GM10266 (cell line): Measurements from ENCODE around the gene BTF3L4.
"Not testable (repeated sequence)": the region's sequence is repeated elsewhere in the genome, so short reads cannot be mapped to it uniquely, and the experiment has no call there.

ENCODE experiments used
- DNase-seq: peaks from one replicate; pipeline ENCODE4 v3.0.0; 2012; ENCODE audit errors: extremely low spot score
- CTCF ChIP-seq: IDR thresholded peaks from 2 replicates; pipeline ENCODE4 v1.5.1; 2012; ENCODE audit warnings: mild to moderate bottlenecking, low read depth; ENCODE audit not compliant: control insufficient read depth, insufficient read depth; ENCODE audit errors: missing control alignments

The BTF3L4 gene

DNA sequence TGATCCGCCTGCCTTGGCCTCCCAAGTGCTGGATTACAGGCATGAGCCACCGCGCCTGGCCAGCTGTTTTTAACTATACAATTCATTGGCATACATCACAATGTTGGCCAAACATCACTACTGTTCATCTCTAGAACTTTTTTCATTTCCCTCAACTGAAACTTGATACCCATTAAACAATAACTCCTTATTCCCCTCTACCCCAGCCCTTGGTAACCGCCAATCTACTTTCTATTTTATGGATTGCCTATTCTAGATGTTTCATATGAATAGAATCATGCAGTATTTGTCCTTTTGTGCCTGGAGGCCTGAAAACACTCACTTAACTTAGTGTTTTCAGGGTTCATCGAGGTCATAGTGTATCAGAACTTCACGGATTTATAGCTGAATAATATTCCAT lies 16.2 kb downstream of the BTF3L4 start:
- no peak for DNase-seq
- TF ChIP-seq CTCF = no peak

DNA sequence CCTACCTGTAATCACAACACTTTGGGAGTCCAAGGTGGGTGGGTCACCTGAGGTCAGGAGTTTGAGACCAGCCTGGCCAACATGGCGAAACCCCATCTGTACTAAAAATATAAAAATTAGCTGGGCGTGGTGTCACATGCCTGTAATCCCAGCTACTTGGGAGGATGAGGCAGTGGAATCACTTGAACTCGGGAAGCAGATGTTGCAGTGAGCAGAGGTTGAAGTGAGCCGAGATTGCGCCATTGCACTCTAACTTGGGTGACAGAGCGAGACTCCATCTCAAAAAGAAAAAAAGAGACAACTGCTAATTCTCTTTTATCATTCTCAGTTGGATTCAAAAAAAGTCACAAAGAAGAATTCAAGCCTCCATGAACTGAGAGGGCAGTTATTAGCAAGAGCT lies 21.2 kb downstream of the BTF3L4 start:
- DNase-seq = not testable (repeated sequence)

GRCh38 chr1:52080014-52080415 lies 23.9 kb downstream of the BTF3L4 start:
- TF ChIP-seq CTCF = no peak
- no peak for DNase-seq

DNA sequence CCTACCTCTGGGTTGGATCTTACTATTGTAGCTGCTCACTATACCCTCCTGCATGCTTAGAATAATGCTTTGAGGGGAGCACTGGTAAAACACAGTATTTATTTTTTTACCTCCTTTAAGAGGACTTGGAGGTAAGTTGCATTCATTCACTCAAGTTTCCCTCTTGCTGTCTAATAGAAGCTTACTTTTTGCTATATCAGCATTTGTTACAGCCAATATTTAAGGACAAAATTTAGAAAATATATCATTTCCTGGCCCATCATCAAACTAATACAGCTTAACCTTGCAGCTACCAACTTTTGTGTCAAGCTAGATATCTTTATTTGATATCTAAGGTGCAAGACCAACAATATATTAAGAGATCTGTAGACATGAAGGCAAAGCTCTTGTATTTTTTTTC lies 31.8 kb downstream of the BTF3L4 start:
- not testable (repeated sequence) for DNase-seq

GRCh38 chr1:52094300-52094699 lies 38.2 kb downstream of the BTF3L4 start:
- DNase-seq = not testable (repeated sequence)

- DNase-seq = no peak
- TF ChIP-seq CTCF = no peak
Observed at GRCh38 chr1:52096216-52096615, 40.1 kb downstream of the BTF3L4 start.

- no peak for DNase-seq
- no peak for TF ChIP-seq CTCF
Observed at GRCh38 chr1:52098139-52098871, 42.2 kb downstream of the BTF3L4 start.

GRCh38 chr1:52102336-52103013 lies 46.4 kb downstream of the BTF3L4 start:
- TF ChIP-seq CTCF = no peak
- DNase-seq = no peak

GRCh38 chr1:52111492-52111891 lies 55.4 kb downstream of the BTF3L4 start:
- DNase-seq = no peak
- no peak for TF ChIP-seq CTCF
